NB4 (cell line): Measurements from ENCODE around the gene TRERF1.

Experiments
- CTCF ChIP-seq: IDR thresholded peaks from one replicate; pipeline ENCODE4 v1.5.1; 2012; ENCODE audit warnings: low read depth, low read length
- POLR2A ChIP-seq: IDR thresholded peaks from 2 replicates; pipeline ENCODE4 v1.6.1; 2011; ENCODE audit warnings: mild to moderate bottlenecking; ENCODE audit not compliant: insufficient read length; ENCODE audit errors: extremely low read depth
- TF ChIP-seq, protein P1 (sequence below): IDR thresholded peaks from 2 replicates; pipeline ENCODE4 v1.6.1; 2011; ENCODE audit warnings: low read depth, low read length

GRCh38 chr6:42276034-42276890 is 175.5 kb downstream of the TRERF1 start:
- TF ChIP-seq CTCF (no peak), POLR2A (no peak)
- TF ChIP-seq, protein P1, sequence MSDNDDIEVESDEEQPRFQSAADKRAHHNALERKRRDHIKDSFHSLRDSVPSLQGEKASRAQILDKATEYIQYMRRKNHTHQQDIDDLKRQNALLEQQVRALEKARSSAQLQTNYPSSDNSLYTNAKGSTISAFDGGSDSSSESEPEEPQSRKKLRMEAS: no peak
